AG09319 (cell line): Measurements from ENCODE around the gene POC1A.

ENCODE experiments used
- DNase-seq: peaks from one replicate; pipeline ENCODE4 v3.0.0-alpha.2; 2010; ENCODE audit warnings: low read depth; ENCODE audit errors: extremely low read depth
- CTCF ChIP-seq: IDR thresholded peaks from 2 replicates; pipeline ENCODE4 v1.5.1; 2011; ENCODE audit warnings: low read depth, mild to moderate bottlenecking, inconsistent platforms, low read length, moderate library complexity

POC1A gene

GRCh38 chr3:52154135-52155094 lies at the start of gene POC1A:
Gene POC1A, minus strand, starts transcription at chr3:52154423. Its CDS starts 51 bp downstream, at chr3:52154372.
- no peak for TF ChIP-seq CTCF
- peak; percentile 95 for DNase-seq

GRCh38 chr3:52203701-52204100 lies 49.5 kb upstream of the POC1A start:
- DNase-seq = no peak
- no peak for TF ChIP-seq CTCF

- DNase-seq = no peak
- no peak for TF ChIP-seq CTCF
These were observed 48.3 kb upstream of the POC1A start for GRCh38 chr3:52202384-52203077.

GRCh38 chr3:52200981-52201679 lies 46.9 kb upstream of the POC1A start:
- DNase-seq = no peak
- no peak for TF ChIP-seq CTCF

GRCh38 chr3:52198643-52199608 lies 44.7 kb upstream of the POC1A start:
- TF ChIP-seq CTCF = no peak
- no peak for DNase-seq

GRCh38 chr3:52197842-52198625 lies 43.8 kb upstream of the POC1A start, which contains the start of gene ALAS1:
Gene ALAS1, plus strand, starts transcription at chr3:52198160. Its CDS starts 1,082 bp downstream, at chr3:52199242.
- TF ChIP-seq CTCF = no peak
- DNase-seq = peak; percentile 64
